AG09319 (cell line): ENCODE data around the gene TAF4.
"Not testable (repeated sequence)": the region's sequence is repeated elsewhere in the genome, so short reads cannot be mapped to it uniquely, and the experiment has no call there.

Experiments used
- DNase-seq: peaks from one replicate; pipeline ENCODE4 v3.0.0-alpha.2; 2010; ENCODE audit warnings: low read depth; ENCODE audit errors: extremely low read depth
- TF ChIP-seq, protein P1 (sequence below): IDR thresholded peaks from 2 replicates; pipeline ENCODE4 v1.5.1; 2011; ENCODE audit warnings: low read depth, mild to moderate bottlenecking, inconsistent platforms, low read length, moderate library complexity

TAF4 gene

DNA sequence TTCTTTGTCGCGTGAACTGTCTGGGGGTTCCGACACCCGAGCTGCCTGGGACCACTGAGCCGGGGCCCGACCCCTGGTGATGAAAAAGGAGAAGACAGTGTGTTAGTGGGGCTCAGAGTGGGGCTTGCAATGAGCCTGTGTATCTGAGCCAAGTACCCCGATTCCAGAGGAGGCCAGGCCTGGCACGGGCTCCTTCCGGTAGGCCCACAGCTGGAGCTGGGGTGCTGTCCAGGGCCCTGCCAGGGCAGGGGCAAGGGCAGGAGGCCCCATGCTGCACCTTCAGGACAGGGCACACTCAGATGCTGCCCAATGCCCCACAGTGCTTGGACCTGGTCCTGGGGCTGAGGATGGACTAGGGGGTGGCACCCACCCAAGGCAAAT is 89.4 kb downstream of the TAF4 start:
- no peak for DNase-seq
- TF ChIP-seq, protein P1, sequence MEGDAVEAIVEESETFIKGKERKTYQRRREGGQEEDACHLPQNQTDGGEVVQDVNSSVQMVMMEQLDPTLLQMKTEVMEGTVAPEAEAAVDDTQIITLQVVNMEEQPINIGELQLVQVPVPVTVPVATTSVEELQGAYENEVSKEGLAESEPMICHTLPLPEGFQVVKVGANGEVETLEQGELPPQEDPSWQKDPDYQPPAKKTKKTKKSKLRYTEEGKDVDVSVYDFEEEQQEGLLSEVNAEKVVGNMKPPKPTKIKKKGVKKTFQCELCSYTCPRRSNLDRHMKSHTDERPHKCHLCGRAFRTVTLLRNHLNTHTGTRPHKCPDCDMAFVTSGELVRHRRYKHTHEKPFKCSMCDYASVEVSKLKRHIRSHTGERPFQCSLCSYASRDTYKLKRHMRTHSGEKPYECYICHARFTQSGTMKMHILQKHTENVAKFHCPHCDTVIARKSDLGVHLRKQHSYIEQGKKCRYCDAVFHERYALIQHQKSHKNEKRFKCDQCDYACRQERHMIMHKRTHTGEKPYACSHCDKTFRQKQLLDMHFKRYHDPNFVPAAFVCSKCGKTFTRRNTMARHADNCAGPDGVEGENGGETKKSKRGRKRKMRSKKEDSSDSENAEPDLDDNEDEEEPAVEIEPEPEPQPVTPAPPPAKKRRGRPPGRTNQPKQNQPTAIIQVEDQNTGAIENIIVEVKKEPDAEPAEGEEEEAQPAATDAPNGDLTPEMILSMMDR: no peak

DNA sequence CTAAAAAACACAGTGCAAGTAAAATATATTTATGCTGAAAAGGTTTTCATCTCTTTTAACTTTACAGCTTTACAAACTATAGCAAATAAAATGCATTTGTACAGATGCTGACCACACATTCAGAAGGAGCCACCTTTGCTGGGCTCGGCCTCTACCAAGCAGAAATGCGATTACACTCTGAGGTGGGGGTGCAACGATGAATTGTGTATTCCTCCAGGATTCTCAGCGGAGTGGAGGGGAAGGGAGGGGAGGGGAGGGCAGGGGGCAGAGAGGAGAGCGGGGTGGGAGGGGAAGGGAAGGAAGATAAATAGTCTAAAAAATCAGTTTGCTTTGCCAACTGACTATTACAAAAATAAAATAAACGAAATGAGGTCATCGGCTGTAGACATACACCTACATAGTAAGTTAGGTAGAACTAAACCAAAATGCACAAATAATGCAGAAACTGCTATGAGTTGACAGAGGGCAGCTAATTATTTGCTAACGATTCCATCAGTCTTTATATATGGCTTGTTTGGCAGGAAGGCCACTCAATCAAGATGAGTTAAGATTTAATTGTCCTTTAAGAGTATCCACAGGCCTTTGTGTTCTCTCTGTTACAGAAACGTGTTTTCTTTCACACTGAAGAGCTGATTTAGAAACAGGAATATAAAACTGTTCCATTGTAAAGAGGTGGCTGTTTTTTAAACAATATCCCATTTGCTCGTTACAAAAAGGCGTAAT is 90.1 kb downstream of the TAF4 start:
- TF ChIP-seq, protein P1: no peak
- no peak for DNase-seq

DNA sequence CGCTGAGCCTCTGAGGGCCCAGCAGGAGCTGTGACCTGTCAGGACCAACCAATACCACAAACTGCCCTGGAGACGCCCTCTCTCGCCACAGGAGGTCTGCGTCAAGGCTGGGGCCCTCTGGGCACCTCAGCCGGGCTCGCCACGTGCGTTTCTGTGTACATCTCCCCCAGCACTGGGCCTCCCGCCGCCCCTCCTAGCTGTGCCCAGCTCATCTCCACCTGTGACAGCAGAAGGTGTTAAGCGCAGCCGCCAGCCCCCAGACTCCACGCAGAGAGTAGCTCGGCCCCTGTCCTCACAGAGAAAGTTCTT is 91.4 kb downstream of the TAF4 start:
- TF ChIP-seq, protein P1: no peak

DNA sequence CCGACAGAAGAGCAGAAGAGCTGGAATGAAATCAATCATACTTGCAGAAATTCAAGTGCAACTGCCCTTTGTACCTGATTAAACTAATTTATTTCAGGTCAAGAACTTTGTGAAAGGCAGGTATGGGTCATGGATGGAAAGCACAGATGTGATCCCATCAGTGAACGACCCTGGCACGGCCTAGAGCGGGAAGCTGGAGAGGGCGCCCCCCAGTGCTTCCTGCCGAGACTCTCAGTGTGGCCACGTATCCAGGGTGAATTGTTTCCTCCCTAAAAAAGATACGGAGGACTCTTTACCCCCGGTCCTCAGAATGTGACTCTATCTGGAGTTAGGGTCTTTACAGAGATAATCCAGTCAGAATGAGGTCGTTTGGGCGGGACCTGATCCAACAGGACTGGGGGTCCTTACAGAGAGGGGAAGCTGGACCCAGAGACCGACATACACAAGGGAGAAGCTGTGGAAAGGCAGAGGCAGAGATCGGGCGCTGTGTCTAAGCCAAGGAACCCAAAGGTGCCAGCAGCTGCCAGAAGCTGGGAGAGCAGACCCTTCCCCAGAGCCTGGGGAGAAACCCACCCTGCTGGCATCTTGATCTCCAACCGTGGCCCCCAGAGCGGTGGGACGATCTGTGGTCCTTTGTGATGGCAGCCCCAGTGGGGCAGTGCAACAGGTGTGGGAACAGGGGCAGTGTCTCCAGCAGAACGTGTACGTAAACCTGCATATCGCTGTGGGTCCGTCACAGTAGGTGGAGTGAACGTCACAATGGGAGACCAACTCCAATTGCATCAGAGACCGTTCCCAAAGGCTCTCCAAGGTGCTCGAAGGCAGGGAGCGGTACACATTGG is 91.9 kb downstream of the TAF4 start:
- DNase-seq: no peak
- TF ChIP-seq, protein P1: no peak

More for the DNA sequence above, 91.4 kb downstream of the TAF4 start:
- DNase-seq: no peak

DNA sequence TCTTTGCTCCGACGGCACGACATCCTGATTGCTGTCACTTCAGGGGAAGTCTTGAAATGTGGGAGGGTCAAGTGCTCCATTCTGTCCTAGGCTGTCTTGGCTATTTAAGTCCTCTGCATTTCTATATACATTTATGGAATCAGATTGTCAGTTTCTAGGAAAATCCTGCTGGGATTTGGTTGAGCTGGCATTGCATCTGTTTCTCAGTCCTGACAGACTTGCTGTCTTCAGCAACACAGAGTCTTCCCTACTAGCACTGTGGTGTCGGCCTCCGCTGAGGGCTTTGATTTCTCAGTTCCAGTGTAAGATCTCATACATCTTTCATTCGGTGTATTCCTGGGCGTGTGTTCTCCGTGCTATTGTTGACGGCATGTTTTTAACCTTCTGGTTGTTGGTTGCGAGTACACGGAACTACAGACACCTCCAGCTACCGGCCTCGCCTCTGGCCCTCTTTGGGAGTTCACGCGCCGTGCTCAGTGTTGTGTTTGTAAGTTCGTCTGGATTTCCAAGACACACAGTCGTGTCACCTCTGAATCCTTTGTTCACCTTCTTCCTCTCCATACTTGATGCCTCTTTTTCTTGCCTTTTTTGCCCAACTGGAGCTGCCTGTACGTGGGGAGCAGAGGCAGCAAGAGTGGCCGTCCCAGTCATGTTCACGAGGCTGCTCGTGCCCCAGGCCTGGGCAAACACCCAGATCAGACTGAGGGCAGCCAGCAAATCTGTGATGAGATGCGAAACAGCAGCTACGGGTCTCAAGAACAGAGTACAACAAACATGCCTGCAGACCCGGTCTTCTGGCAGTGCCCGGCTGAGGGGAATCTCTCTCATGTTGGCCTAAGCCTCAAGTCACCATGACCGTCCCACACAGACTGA is 92.8 kb downstream of the TAF4 start:
- TF ChIP-seq, protein P1: no peak
- DNase-seq: no peak

DNA sequence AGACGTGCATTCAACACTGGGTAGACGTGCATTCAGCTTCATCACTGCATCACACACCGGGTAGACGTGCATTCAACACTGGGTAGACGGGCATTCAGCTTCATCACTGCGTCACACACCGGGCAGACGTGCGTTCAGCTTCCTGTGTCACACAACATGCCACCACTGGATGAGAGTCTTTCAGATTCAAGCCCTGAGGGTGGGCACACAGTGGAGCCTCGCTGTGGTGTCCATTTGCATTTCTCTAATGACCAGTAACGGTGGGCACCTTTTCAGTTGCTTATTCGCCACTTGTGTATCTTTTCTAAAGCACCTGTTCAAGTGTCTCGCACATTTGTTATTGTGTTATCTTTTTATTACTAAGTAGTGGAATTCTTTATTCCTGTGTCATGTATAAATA is 94.1 kb downstream of the TAF4 start:
- DNase-seq: not testable (repeated sequence)

DNA sequence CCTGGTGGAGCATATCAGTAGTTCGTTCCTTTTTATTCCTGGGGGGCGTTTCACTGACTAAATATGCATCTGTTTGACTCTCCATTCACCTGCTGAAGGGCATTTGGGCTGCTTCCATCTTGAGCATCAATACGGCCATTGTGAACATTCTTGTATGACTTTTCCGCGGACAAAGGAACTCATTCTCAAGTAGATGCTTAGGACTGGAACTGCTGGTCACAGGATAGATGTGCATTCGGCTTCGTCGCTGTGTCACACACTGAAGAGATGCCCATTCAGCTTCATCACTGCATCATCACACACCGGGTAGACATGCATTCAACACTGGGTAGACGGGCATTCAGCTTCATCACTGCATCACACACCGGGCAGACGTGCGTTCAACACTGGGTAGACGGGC is 95.3 kb downstream of the TAF4 start:
- DNase-seq: no peak
- TF ChIP-seq, protein P1: no peak
